B cell (primary cell): ENCODE data around the gene NOP9.

Experiments
- CTCF ChIP-seq: fragments of 200-600 bp; IDR thresholded peaks from one replicate; pipeline ENCODE4 v1.8.0; 2022; ENCODE audit warnings: antibody characterized with exemption, mild to moderate bottlenecking
- EZH2 ChIP-seq: IDR thresholded peaks from 2 replicates; pipeline ENCODE4 v1.6.1; 2012; ENCODE audit warnings: borderline replicate concordance, low read depth, mild to moderate bottlenecking, moderate library complexity, low read length; ENCODE audit not compliant: insufficient read depth, poor library complexity, severe bottlenecking

GRCh38 chr14:24258119-24258518 is 41.5 kb upstream of the NOP9 start:
- TF ChIP-seq CTCF (no peak), EZH2 (no peak)
